Keratinocyte (primary cell): Measurements from ENCODE around the gene METTL1.

Source experiments
- CTCF ChIP-seq, 3 experiments: IDR thresholded peaks in 1 of 3; conservative IDR thresholded peaks in 1 of 3; optimal IDR thresholded peaks in 1 of 3; 2 replicates in 2 of 3; 3 replicates in 1 of 3; pipeline versions ENCODE3 to v1.5.1; 2011; ENCODE audit warnings: low read length in 3 of 3, mild to moderate bottlenecking in 3 of 3, moderate library complexity in 2 of 3, control low read depth in 1 of 3, inconsistent platforms in 1 of 3; ENCODE audit not compliant: insufficient read depth in 2 of 3; ENCODE audit errors: extremely low read depth in 1 of 3
- EZH2 ChIP-seq: IDR thresholded peaks from one replicate; pipeline ENCODE4 v1.6.1; 2012; ENCODE audit warnings: inconsistent platforms, mild to moderate bottlenecking, low read length, moderate library complexity

GRCh38 chr12:57724936-57725740 lies 46.8 kb downstream of the METTL1 start:
- TF ChIP-seq CTCF (optimal IDR thresholded peaks at IDR 0.05 in 1 of 3, IDR thresholded peaks at IDR 0.05 in 1 of 3, conservative IDR thresholded peaks at IDR 0.05 in 1 of 3; ENCODE audit: extremely low read depth in 1 of 3, insufficient read depth in 2 of 3, low read length in 3 of 3), result no peak
- TF ChIP-seq EZH2, result no peak
